Raji (cell line): ENCODE results near the gene CPN2.

Experiments
- POLR2A ChIP-seq: IDR thresholded peaks from 2 replicates; pipeline ENCODE4 v1.6.1; 2011; ENCODE audit warnings: low read depth, low read length, control low read depth; ENCODE audit not compliant: insufficient read depth

The CPN2 gene

DNA sequence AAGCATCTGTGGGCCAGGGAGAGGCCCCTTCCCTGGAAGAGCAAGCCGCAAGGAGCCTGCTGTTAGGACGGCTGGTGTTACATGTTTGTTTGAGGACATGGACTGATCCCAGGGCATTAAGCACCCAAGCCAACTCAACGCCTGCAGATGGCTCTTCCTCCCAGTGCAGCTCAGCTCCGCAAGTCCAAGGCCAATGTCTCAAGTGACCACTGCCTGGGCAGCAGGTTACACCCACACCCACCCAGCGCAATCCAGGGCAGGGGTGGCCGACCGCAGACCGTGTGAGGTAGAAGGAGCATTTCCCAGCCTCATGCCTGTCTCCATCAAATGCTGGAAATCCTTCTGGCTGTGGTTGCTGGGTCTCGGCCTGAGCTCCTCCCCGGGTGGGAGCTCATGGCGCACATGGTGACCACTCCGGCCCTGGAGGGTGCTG, 33.5 kb upstream of the CPN2 start:
- no peak for TF ChIP-seq POLR2A

DNA sequence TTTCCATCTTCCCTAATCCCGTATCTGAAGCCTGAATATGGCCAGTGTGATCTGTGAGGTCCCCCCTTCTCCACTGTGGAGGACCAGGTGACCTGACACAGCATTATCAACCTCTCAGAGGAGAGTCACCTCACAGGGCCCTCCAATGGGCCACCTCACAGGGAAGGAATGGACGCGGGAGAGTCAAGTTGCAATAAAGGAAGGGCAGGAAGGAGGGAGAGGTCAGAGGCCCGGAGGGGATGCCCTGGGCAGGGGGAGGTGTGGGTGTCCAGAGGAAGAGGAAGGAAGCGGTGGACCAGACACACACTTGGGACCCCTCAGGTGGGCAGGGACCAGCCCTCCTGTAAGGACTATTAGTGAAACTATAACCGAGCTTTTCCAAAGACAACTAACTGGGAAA, 33.0 kb upstream of the CPN2 start:
- TF ChIP-seq POLR2A = no peak

DNA sequence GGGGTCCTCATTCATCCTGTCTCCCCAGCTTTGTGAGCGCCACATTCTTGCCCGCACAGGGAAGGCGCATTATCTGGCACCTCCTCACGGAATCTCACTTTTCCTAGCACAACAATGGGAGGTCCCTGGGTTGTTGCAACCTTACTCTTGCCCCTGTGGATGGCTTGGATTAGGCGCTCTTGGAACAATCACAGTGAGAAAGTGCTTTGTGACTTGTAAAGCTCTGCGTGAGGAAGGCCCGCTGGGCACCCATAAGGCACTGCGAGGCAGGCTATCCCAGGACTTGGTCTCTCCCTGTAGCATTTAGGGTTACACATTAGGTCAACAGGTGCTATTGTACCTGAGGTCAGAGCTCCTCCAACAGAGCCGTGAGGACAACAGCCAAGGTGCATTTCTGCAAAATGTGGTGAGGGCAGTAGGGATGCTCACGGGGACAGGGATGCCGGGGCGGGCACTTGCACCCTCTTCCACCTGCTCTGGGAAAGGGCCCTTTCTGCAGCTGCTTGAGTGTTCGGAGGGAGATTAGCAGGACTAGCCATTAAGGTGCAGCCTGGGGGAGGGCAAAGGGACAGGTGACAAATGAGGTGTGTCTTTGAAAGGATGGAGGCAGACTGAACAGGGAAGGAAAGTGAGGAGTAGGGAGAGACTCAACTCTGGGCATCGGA, 32.3 kb upstream of the CPN2 start:
- no peak for TF ChIP-seq POLR2A

DNA sequence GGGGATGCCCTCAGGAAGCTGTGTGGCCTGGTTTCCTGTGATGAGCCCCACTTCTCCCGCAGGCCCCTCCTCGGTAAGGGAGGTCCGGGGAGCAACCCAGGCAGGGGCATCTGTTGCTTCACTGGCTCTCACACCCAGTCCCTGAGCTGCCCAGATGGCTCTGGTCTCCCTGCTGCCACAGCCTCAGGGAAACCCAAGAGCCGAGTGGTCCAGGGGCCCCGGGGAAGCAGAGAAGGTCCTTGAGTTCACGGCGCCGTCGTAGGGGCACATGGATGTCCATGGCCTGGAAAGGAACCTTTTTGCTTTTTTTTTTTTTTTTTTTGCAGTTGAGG, 31.7 kb upstream of the CPN2 start:
- TF ChIP-seq POLR2A = no peak

DNA sequence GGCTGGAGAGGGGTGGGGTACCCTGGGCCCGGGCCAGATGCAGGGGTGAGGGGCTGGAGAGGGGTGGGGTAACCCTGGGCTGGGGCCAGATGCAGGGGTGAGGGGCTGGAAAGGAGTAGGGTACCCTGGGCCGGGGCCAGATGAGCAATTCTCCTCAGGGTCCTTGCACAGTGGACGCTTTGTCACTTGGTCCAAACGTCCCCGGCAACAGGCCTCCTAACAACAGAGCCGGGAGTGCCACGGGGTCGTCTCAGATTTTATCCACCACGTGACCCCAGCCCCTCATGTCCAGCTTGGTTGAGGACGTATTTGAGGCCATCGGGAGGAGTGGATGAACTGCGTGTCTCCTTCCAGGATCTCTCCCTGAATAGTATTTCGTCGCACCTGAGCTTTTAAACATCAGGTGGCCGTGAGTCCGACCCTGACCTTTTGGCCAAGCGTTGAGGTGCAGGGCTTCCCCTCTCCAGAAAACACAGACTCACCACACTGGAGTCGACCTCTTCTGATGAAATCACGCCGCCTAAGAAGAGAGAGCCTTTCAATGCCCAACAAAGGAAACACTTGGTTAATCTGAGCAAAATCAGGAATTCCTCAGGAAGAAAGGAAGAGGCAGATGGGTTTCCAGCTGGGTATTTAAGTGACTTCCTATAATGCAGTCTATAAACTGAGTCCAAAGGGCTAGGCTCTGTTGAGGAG, 31.2 kb upstream of the CPN2 start:
- no peak for TF ChIP-seq POLR2A

DNA sequence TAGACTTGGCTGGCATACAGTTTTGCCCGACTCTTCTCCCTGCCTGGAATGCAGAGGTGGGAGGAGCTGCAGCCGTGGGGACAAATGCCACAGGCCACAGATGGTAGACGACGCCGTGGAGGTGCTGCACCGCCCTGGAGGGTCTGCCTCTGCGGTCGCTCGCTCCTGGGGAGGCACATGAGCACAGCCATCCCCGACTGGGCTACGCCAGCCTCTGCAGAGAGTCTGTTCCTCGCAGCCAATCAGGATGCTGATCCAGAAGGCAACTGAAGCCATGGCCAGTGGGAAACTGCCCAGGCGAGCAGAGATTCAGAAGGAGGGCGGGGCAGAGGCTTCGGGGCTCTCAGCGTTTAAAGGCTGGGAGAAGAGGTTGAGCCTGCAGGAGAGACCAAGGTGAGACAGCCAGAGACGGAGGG, 30.3 kb upstream of the CPN2 start:
- TF ChIP-seq POLR2A = no peak

DNA sequence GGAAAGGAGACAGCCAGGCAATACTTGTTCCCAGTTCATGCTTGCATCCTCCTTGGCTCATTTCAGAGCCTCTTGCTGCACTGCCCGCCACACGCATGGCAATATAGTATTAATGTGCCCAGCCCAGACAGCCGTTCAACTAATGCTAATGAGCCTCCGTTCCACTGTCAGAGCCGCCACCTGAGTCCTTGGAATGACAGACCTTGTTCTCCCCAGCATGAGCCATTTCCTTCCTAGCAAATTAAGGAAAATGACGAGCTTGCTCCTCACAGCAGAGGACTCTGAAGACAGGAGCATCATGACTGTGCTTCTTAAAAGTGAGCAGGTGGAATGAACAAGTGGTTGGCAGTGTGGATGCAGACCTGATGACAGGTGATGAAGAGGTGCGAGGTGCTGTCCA, 29.2 kb upstream of the CPN2 start:
- TF ChIP-seq POLR2A = no peak

DNA sequence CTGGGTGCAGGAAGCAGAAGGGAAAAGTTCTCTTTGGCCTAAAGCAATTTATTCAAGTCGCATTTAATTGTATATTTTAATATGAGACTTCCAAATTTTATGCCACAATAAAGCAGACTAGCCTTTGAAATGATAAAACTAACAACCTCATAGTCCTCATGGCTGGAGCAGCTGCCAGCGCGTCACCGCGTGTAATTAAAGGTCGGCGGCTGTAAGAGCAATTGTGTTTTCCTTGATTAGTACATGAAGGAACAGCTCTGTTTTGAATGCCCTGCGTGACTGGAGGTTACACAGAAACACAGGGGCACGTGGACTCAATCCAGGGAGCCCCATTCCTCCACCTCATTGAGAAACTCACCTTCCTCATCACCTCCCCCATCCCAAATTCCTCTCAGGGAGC, 28.5 kb upstream of the CPN2 start:
- TF ChIP-seq POLR2A = no peak

DNA sequence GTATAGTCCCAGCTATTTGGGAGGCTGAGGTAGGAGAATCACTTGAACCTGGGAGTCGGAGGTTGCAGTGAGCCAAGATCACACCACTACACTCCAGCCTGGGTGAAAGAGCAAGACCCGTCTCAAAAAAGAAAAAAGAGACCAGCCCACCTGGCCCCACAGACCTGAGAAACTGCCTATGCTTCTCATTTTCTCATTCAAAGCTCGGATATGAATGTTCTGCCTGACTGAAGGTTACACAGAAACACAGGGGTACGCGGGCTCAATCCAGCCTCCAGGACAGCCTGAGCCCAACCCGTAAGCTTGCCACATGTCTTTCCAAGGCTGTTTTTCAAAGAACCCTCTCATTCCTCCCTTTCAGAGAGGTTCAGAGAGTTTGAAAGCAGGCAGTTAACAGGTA, 28.1 kb upstream of the CPN2 start:
- no peak for TF ChIP-seq POLR2A

DNA sequence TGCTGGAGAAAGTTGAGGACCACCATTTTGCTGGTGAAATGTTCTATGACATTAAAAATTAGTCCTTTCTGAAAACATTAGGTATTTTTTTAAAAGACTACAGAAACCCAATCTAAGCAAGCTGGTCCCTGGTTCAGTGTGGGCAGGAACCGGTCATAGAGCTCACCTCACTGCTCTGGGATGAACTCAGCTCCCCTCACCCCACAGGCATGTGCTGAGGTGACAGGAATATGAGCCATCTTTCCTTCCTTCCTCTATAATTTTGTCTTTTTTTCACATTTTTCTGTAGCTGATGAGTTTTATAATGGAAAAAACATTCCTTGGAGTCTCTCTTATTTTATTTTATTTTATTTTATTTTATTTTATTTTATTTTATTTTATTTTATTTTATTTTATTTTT, 26.6 kb upstream of the CPN2 start:
- no peak for TF ChIP-seq POLR2A

DNA sequence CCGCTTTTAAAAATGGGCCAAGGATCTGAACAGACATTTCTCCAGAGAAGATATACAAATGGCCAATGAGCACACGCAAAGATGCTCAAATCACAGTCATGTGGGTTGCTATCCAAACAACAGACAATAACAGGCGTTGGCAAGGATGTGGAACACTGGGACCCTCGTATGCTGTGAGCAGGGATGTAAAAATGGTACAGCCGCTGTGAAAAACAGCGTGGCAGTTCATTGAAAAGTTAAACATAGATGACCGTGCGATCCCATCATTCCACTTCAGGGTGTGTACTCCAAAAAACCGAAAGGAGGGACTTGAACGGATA, 25.1 kb upstream of the CPN2 start:
- TF ChIP-seq POLR2A = no peak

DNA sequence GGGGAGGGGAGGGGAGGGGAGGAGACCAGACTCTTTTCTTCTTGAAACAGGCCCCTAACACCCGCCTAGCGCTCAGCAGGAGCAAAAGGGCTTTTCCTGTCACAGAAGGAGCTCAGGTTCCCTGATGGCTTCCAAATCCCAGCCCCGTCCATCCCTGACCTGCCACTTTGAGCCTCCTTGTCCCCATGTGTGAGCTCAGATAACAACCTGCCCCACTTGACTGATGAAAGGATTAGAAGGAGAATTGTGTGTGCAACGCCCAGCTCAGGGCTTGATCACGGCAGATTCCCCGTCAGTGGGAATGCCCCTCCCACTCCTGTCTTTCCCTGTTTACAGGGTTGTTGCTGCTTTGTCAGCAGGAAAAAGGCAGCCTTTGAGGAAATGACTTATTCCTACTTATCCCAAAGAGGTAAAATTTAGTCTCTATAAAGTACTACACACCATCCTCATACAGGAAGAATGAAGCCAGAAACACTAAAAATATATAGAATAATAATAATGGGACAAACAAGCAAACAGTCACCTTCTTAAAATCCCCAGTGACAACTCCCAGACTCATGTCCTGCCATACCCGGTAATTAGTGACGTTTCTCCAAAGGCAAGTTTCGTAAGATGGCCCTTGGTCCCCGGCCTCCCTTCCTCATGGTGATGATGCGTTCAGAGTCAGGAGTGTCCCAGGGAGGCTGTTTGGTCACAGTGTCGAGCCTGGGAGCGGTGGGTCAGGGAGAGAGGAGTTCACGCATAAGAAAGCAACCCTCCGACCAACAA, 24.5 kb upstream of the CPN2 start:
- no peak for TF ChIP-seq POLR2A

DNA sequence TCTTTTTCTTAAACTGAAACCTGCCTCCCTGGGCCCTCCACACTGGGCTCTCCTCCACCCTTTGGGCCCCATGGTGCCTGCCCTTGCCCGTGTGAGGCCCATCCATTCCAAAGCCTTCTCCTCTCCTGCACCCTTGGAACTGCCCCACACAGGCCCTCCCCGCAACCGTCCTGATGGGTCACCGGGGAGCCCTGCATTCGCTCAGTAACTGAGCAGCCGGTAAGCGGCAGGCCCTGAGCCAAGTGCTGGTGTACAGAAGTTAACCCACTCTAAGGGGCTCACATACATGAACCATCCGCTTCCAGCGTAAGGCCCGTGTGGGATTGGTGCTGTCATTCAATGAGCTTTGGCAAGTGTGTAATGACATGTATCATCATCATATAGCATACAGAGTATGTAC, 23.8 kb upstream of the CPN2 start:
- no peak for TF ChIP-seq POLR2A

DNA sequence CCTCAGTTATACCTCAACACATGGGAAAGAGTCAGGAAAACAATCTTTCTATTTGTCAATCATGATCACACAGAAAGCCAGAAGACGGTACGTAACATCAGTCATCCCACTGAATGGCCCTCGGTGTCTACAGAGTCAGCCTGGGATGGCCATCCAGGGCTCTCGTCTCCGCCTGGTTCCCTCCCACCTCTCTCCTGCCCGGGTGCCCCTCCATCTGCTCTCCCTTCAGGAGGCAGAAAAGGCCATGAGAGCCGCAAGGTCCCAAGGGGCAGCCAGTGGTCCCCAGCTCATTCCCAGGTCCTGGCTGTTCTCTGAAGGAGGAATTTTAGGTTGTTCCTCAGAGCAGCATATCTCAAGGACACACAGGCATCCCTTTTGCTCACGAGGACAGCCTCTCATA, 22.8 kb upstream of the CPN2 start:
- TF ChIP-seq POLR2A = no peak

DNA sequence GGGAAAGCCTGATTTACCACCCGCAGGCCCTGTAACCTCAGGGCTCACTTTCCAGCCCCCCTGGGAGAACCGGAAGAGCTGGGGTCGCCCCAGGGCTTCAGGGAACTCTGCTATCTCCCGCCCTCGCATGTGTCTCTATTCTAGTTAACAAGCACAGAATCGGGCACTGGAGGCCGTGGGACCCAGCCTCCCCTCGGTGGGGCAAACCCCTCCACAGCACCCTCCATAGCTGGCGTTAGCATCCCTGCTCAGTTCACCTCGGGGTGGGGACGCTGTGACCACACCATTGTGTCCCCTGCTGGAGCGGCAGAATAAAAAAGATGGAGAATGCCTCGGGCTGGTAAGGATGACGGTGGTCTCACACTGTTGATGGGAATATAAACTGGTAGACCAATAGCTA, 21.9 kb upstream of the CPN2 start:
- no peak for TF ChIP-seq POLR2A

DNA sequence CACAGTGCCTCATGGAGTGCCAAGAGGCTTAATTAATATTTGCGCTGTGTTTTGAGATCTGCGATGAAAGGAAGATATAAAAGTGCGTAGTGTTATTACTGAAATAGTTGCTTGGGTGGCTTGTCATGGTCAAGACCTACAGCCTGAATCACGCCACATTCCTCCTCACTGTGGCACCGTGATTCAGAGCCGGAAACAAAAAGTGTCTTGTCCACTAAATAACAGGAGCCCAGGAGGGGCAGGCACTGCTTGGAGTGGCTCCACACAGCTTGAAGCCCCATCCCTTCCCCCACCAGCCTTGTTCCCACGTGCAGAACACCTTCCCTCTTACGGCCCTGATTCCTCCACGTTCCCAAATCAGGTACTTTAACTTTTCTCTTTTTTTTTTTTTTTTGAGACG, 19.6 kb upstream of the CPN2 start:
- TF ChIP-seq POLR2A = no peak
